SK-N-DZ (cell line): ENCODE measurements around the gene ARIH1.
A peak's percentile ranks its signal among the peaks of the same experiment; 100 is the strongest.
"Not testable (repeated sequence)": the region's sequence is repeated elsewhere in the genome, so short reads cannot be mapped to it uniquely, and the experiment has no call there.

Source experiments
- DNase-seq: peaks from one replicate; pipeline ENCODE4 v3.0.0-alpha.2; 2015; ENCODE audit warnings: low spot score

Gene ARIH1

DNA sequence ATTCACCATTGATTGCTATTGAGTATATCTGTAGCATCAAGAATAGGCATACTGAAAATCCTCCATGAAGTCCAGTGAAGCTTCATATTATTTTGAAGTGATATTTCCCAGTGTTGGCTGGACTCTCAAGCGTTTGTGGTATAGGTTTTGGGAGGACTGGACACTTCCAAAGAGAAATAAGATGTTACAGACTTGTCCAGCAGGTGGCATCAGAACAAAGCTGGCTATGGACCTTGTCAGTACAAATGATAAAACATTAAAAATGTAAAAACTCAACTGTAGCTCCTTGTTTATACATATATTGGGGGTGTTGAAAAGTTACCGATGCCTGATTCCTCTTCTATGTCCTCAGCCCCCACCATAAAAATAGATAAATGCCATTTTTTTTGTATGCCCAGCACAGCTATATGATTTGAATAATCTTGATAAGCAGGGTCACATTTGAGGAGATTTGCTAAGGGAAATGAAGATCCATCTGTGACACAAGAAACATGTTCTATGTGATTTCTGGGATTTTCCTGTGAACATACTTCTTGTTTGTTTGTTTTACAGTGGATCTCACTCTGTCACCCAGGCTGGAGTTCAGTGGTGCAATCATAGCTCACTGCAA, 125.8 kb downstream of the ARIH1 start:
- DNase-seq: peak; percentile 49

DNA sequence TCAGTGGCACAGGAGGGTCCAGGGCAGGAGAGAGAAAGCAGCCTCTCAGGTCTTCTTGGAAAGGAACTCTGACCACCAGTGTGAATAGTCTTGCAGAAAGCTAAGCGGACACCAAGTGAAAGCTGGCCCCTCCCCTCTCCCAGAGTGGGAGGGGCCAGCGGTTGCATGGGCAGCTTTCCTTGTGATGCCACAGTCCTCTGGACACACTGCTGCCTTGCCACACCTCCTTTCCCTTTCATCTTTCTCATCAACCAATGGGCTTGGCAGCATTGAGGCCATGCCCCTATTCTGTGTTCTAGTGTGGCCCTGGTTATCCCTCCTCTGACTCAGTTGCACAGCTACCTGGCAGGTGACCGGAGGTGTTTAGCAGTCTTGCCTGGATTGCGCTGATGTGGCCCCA, 130.7 kb downstream of the ARIH1 start:
- peak; percentile 12 for DNase-seq

DNA sequence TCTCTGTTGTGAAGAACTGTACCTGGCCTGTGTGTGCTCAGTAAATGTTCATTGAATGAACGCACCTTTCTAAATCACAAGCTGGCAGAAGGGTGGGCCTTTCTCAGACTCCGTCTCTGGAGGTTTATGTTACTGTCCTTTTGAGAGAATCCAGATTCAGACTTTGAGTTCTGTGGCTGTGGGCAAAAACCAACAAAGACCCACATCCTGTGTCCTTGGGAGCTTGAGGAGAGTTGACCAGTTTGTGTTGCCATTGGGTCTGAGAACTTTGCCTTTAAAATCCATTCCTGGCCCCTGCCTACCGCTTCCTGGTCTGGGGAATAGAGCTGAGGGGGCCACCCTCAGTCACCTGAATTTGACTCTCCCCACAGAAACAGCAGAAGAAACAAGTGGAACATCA, 134.0 kb downstream of the ARIH1 start:
- not testable (repeated sequence) for DNase-seq

DNA sequence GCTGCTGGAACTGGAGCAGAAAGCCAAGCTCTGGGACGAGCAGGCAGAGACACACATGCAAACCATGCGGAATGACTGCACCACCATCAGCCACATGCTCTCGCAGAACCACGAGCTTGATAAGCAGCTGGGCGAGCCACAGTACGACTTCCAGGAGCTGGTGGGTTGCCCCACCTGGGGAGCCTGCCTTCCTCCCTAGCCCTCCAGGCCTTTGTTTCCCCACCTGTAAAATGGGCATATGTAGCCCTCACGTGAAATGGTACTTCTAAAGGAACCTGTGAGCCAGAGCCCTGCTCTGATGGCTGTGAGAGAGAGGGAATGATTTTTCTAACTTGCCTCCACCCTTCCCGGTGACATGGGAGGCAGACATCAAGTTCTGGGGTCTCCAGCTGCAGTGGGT, 135.7 kb downstream of the ARIH1 start:
- DNase-seq: no peak

DNA sequence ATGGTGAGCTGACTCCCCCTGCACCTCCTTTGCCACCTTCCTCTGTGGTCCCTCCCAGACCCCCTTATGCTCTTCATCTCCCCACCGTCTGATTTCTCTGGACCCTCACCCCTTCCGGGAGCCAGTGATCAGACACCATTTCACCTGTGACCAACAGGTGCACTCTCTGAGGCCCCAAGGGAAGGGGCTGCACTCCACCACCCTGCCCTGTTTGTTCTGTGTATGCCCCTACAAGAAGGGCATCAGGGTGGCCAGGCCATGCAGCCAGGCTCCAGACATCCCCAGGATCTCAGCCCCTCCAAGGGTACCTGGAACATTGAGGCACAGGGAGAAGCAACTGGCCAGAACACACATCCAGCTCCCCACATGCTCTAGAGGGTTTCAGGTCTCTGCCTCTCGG, 138.2 kb downstream of the ARIH1 start:
- not testable (repeated sequence) for DNase-seq

DNA sequence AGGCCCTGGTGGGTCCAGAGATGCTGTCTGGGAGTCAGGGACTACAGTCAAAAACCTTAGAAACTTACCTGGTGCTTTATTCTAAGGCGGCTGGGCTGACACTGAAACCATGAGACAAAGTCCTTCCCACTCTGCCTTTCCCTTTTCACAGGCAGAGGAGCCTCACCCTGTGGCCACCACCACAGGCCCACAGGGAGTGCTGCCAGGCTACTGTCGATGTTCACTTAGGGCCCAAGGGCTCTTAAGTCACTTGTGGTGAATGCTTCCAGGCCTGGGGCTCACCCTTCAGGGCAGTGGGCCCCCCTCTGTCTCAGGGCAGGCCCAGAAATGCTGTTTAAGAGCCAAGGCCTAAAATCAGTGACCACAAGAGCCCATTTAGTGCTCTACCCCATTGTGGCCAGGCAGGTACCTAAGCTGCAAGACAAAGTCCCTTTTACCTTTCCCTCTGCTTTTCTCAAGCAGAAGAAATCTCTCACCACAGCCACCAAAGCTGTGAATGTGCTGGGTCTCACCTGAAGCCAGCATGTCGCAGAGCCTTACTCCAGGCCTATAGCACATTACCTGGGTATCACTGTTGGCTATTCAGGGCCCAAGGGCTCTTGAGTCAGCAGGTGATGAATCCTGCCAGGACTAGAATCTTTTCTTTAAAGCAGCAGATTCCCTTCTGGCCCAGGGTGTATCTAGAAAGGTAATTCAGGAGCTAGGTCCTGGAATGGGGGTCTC, 140.8 kb downstream of the ARIH1 start:
- DNase-seq: no peak

DNA sequence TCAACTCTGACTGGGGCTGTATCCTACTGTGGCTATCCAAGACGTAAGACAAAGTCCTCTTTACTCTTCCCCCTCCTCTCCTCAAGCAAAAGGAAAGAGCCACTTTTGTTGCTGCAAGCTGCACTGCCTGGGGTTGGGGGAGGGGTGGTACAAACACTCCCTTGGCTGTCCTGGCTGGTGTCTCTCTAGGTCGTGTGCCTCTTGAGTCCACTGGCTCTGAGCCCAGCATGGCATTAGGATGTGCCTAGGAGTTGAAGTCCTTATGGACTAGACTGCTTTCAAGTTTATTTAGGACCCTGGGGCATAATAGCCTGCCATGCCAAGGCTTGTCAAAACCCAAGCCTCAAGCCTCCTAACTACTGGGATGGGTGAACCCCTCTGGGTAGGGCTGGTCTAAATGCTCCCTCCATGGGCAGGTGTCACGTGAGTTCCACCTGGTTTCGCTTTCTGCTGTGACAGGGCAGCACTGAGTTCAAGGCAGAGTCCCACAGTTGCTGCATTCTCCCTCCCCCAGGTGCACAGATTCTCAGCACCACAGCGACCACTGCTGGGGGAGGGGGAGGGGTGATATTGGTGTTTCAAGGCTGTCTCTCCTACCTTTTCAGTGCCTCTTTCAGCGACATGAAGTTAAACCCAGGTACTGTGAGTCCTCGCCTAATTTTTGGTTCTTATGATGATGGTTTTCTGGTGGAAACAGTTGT, 141.6 kb downstream of the ARIH1 start:
- DNase-seq: not testable (repeated sequence)

DNA sequence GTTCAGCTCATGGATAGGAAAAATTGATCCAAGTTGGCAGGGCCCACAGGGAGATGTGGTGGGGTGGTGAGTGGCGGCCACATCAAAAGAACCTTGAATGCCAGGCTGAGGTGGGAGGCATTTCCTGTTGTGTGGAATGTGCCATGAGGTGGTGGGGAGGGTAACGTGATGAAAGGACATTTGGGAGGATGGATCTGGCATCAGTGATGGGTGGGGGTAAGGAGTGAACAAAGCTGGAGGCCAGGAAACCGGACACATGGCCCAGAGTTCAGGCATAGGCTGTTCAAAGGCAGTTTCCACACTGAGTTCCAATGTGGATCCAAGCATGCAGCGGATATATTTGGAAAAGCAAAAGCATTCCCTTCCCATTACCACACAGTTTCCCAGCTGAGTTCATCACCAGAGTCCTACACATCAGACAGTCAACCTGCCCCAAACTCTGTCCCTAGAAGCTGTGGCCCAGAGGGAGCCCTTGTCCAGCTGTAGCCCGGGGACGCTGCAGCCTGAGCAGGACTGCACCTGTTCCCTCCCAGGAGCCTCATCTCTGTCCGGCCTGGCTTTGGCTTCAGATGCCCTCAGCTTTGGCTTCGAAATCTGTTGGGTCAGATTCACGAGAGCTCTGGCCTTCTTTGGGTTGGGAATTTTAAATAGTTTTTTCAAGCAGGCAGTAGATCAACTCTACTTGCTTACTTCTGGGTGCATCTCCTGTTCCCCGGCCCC, 142.5 kb downstream of the ARIH1 start:
- no peak for DNase-seq

DNA sequence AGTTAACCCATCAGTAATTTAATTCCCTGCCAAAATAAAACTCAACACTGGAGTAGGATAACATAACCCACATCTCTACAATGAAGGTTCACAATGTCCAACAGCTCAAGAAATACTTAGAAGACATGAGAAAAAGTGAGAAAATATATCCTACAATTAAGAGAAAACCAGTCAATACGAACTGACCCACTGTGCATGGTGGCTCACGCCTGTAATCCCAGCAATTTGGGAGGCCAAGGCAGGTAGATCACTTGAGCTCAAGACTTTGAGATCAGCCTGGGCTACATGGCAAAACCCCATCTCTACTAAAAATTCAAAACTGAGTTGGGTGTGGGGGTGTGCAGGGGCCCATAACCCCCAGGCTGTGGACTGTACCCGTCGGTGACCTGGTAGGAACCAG, 149.7 kb downstream of the ARIH1 start:
- DNase-seq: not testable (repeated sequence)

DNA sequence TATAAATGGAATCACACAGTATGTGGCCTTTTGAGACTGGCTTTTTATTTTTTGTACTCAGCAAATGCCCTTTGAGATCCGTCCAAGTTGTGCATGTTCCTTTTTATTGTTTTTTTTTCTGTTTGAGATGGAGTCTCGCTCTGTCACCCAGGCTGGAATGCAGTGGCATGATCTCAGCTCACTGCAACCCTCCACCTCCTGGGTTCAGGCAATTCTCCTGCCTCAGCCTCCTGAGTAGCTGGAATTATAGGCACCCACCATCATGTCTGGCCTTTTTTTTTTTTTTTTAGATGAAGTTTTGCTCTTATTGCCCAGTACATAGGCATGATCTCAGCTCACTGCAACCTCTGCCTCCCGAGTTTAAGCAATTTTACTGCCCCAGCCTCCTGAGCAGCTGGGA, 152.0 kb downstream of the ARIH1 start:
- not testable (repeated sequence) for DNase-seq

DNA sequence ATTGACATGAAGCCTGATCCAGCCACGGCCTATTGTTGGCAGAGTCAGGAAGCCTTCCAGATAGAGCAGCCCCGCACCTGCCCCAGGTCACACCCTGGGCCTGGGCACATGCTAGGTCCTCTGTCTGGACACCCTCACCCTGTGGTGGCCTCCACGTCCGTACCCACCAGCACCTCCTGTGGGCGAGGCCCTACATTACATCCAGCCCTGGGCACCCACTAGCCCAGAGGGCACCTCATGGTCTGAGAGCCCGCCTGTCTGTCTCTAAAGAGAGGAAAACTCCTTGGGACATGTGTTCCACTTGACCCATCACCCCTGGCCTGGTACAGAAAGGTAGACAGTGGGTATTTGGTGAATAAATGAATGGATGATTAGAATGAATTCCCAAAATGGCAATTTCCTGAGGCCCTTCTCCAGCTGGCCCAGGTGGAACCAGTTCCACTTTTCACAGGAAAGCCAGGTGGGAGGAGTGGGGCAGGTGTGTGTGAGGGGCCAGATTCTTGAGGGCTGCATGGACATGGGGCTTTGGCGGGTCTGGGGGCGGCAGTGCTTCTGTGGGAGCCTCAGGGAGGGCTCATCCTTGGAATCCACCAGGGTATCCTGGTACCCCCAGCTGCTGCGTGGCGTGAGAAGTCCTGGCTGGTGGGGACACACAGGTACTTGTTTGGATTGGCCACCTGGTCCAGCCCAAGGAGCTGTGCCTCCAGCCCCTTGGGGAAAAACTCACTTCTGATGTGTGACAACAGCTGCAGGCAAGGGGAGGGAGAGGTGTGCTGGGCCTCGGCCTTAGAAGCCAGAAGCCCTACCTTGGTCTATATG, 154.3 kb downstream of the ARIH1 start:
- not testable (repeated sequence) for DNase-seq

DNA sequence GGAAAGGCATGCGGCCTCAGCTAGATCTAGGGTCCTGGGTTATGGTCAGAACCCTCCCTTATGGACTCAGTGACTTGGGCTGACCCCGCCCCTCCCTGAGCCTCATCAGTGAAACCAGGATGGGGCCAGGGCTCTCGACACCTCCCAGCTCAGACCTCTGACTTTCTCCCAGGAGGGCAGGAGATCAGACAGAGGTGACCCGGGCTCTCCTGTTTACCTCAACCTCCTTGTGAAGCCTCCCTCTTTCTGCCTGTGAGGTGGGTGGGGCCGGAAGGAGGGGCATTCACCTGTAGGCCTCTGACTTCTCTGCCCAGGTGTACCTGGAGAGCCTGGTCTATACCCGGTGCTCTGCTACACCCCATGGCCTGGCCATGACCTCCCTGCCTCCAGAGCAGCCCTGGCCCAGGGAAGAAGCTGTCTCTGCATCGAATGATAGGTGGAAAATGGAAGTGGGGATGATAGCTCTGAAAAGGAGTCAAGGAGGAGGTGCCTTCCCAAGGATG, 155.0 kb downstream of the ARIH1 start:
- DNase-seq: not testable (repeated sequence)

DNA sequence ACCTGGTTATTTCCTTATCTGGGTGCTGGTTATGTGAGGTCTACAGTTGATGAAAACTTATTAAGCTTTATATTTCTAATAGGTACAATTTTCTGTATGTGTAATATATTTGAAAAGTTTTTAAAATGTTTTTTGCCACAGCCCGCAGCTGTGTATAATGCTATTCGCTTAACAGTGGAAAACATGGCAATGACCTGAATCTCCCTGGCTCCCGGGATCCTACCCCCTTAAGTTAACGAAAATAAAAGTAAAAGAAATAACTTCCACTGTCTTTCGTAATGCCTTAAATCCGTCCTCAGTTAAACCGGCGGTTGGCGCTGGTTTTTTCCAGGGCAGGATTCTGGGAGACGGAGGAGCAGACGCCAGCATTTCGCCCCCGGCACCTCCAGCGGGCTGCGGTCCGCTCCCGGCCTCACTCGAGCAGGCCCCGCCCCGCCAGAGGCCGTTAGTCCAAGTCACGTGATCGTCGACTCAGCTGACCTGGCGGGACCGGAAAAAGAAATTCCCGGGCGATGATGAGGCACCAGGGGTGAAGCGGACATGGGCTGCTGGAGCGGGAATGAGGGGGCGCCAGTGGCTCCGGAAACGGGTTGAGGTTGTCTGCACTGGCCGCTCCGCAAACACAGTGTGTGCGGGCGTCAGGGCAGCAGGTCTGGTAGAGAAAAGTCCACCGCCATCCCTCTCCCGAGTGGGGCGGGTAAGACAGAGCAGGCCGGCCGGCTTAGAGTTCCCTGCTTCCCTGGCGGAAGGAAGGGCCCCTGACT, 162.6 kb downstream of the ARIH1 start:
- peak; percentile 84 for DNase-seq

DNA sequence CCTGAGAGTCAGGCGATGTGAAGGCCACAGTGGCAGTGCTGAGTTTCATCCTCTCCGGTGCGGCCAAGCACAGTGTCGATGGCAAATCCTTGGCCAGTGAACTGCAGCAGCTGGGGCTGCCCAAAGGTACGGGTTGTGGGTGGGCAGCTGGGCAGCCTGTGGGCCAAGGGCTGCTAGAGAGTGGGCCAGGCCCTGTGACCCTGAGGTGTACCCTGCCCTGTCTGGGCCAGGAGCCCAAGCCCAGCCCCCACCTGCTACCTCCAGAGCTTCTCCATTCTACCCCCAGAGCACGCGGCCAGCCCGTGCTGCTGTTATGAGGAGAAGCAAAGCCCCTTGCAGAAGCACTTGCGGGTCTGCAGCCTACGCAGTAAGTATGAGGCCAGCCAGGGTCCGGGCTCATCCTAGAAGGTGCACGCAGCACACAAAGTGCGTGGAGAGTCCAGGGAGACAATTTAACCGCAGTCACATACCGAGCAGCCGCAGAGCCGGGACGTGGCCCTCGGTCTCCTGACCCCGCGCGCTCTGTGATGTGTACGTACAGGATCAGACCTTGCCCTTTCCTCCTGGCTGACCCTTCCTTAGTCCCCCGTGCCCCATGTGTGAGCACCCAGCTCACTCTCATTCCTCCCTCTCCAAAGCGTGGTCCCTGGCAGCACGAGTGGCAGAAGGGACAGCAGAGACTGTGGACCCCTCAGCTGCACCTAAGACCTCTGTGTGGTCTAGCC, 165.8 kb downstream of the ARIH1 start:
- DNase-seq: not testable (repeated sequence)

DNA sequence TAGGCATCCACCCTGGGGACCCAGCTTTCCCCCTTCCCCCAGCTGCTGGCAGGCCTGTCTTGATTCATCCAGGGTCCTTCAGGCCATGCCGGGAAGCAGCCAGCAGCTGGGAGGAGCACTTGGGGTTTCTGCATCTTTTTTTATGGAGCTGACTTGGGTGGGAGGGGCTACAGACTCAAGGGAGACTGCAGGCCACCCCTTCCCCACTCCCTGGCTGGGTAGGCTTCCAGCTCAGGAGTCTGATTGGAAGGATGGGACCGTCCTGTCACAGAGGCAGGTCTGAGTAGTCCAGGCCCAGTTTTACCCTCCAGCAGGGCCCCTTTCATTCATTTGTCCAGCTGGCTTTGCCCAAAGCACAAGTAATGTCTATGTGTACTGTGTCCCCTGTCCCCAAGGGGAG, 168.1 kb downstream of the ARIH1 start:
- not testable (repeated sequence) for DNase-seq

DNA sequence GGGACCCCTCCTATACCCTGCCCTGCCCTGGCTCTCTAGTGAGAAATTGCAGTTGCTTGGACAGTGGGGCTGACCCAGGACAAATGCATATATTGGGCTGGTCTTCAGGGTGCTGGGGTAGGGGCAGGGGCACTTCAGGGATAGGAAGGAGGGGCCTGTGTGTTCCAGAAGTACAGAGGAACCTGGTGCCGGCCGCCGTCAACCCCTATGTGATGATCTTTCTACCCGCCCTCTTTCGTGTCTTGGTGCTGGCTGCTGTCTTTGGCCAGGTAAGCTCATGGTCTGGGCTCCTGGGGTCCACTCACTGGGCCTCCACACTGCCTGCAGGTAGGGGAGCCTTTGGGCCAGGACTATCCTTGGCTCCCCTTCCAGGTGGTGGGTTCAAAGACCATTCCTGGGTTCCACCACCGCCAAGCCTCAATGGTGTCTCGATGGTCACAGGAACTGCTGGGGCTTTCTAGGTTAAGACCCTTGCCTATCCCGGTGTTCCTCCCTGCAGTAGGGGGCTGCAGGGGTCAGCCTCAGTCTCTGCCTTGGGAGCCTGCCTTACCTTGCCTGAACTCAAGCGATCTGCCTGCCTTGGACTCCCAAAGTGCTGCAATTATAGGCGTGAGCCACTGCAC, 174.6 kb downstream of the ARIH1 start:
- not testable (repeated sequence) for DNase-seq
